Fibroblast of pulmonary artery (primary cell): ENCODE data around the gene PRKAG2.

Source experiments
- DNase-seq: peaks from one replicate; pipeline ENCODE4 v3.0.0-alpha.2; 2010; ENCODE audit warnings: low read depth
- H3K4me3 ChIP-seq: replicated peaks from 2 replicates; pipeline ENCODE4 v1.5.1; 2011; ENCODE audit warnings: low read depth, mild to moderate bottlenecking, control low read depth, low read length, moderate library complexity
- TF ChIP-seq, protein P1 (sequence below): IDR thresholded peaks from 2 replicates; pipeline ENCODE4 v1.5.1; 2011; ENCODE audit warnings: mild to moderate bottlenecking, control low read depth, low read length, inconsistent platforms; ENCODE audit errors: missing control alignments

Gene PRKAG2

DNA sequence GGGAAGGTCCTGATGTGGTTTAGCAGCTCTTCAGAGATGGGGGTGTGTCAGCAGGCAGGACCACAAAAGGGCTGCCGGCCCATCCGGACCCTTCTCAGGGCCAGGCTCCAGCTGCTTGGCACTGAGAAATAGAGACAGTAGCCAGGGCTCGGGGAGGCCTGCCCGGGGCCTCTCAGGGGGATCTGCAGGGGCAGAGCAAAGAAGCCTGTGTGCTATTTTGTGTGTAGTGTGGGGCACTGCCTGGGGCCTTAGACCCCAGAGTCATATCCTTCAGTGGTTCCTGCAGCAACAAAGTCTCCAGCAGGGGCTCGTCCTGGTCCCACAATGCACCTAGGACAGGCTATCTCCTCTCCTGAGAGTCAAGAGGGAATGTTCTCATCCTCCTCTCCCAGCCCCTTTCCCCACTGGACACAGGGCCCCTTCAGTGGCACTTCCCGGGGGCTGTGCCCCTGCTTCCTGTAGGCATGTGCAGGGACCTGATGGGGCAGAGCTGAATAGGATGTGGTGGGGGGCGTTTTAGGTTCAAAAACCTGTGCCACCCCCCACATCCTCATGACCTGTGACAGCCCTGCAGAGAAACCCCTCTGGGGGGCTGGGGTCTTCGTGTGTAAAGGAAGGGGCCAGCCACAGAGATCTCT lies 197.7 kb downstream of the PRKAG2 start:
- no peak for DNase-seq
- TF ChIP-seq, protein P1, sequence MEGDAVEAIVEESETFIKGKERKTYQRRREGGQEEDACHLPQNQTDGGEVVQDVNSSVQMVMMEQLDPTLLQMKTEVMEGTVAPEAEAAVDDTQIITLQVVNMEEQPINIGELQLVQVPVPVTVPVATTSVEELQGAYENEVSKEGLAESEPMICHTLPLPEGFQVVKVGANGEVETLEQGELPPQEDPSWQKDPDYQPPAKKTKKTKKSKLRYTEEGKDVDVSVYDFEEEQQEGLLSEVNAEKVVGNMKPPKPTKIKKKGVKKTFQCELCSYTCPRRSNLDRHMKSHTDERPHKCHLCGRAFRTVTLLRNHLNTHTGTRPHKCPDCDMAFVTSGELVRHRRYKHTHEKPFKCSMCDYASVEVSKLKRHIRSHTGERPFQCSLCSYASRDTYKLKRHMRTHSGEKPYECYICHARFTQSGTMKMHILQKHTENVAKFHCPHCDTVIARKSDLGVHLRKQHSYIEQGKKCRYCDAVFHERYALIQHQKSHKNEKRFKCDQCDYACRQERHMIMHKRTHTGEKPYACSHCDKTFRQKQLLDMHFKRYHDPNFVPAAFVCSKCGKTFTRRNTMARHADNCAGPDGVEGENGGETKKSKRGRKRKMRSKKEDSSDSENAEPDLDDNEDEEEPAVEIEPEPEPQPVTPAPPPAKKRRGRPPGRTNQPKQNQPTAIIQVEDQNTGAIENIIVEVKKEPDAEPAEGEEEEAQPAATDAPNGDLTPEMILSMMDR: no peak
- H3K4me3 ChIP-seq: no peak overlapping the region

DNA sequence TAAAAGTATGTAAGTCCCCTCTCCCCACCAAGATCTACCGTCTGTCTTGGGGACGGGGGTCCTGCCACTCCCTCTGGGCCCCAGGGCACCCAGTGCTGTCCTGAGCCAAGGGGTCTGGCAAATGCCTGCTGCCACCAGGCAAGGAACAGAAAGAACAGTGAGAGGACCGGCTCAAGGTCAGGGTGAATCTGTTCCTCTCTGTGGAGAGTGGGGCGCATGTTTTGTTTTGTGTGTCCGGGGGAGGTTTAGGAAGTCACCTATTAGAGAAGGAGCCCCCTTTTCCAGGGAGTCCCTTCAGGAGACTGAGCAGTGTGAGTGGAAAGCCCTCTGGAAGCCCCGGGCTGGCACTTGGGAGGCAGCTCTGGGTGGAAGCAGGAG lies 198.7 kb downstream of the PRKAG2 start:
- TF ChIP-seq, protein P1: no peak
- H3K4me3 ChIP-seq: no peak overlapping the region
- no peak for DNase-seq

DNA sequence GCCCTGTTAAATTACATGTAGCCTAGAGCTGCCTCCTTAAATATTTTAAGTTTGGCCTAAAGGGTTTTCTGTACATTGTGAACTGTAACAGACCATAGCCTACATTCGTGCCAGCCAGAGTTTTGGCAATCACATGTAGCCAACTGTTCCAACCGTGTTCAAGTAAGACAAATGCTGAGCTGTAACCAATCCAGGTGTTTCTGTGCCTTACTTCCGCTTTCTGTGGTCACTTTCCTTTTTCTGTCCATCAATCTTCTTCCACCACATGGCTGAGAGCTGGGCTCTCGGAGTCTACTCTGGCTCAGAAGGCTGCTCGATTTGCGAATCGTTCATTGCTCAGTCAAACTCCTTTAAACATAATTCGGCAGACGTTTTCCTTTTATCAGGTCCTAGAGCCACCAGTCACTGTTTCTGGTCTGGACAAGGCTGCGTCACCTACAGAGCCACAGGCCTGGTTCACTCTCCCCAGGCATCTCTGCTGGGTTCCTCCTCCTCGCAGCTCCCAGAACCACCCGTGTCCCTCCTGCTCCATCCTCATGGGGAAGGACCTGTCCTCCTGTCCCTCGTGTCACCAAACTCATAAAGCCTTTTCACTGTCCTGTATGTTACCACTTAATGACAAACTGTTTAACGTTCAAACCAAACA lies 199.2 kb downstream of the PRKAG2 start:
- TF ChIP-seq, protein P1: no peak
- DNase-seq: no peak
- H3K4me3 ChIP-seq: no peak overlapping the region

DNA sequence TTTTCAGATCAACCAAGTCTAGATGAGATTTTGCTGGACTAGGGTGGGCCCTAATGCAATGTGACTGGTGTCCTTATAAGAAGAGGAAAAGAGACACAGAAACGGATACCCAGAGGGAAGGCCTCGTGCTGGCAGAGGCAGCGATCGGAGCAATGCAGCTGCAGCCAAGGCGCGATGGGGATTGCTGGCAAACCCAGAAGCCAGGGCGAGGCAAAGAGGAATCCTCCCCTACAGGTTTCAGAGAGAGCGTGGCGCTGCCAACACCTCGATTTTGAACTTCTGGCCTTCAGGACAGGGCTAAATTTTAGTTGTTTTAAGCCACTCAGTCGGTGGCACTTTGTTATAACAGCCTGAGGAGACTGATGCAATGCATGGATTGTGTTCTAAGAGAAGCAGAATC lies 200.2 kb downstream of the PRKAG2 start:
- TF ChIP-seq, protein P1: no peak
- H3K4me3 ChIP-seq: no peak overlapping the region
- DNase-seq: no peak

DNA sequence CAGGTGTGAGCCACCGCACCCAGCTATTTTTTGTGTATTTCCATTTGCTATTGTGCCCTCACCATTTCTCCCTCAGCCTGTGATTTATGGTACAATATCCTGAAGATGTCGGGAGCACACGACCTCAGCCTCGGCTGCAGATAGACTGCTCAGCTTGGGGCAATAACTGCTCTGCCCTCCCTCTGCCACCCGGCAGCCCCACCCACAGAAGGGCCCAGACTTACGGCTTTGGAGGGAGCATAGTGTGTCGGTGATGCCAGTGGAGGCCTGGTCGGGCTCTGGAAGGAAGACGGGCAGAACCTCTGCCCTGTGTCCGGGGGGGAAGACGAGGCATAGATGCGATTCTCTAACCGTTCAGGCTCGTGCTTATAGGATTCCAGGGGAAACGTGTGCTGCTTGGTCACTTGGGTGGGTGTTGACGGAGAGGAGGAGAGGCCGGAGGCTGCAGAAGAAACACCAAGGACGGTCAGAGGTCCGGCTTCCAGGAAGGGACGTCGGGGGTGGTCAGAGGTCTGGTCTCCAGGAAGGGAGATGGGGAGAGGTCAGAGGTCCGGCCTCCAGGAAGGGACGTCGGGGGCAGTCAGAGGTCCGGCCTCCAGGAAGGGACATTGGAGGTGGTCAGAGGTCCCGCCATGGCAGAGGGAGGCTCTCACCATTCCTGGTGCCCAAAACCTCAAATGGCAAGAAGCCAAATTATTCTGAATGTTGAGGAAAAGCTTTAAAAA lies 201.6 kb downstream of the PRKAG2 start:
- no peak for DNase-seq
- no peak overlapping the region for H3K4me3 ChIP-seq
- TF ChIP-seq, protein P1: no peak

DNA sequence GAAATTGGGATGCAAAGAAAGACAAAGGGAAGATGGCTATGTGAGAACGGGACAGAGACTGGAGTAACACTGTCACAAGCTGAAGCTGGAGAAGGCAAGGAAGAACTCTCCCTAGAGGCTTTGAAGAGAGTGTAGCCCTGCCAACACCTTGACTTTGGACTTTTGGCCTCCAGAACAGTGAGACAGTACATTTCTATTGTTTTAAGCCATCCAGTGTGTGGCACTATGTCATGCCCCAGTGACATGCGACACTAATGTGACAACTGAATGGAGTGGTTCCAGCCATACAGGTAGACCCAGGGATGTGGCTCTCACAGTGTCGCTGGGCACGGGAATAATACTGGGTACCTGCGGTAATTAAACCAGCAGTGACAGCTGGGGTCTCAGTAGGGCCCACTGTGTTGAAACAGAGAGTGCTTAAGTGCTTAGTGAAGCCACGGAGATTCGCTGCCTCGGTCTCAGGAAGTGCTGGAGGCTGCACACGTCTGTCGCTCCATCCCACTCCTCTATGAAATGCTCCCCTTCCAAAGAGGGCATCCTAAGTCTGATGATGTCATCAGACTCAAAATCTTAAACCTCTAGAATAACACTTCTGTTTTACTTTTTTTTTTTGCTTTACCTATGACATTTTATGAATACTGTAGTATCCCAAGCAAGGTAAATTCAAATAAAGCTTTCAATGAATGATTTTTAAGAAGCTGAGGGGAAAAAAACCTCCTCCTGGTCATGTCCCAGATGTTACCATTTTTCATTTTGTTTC lies 202.6 kb downstream of the PRKAG2 start:
- TF ChIP-seq, protein P1: no peak
- DNase-seq: no peak
- no peak overlapping the region for H3K4me3 ChIP-seq
